Activated T-cell treated with anti-CD3 and anti-CD28 coated beads for 48 hours (primary cell): ENCODE measurements around the gene FBXO42.
"Not testable (repeated sequence)": the region's sequence is repeated elsewhere in the genome, so short reads cannot be mapped to it uniquely, and the experiment has no call there.

Source experiments
- DNase-seq: peaks from one replicate; pipeline ENCODE4 v3.0.0-alpha.2; 2020; ENCODE audit warnings: low read depth

Gene FBXO42

GRCh38 chr1:16218014-16218673, 134.1 kb downstream of the FBXO42 start:
- DNase-seq: no peak

DNA sequence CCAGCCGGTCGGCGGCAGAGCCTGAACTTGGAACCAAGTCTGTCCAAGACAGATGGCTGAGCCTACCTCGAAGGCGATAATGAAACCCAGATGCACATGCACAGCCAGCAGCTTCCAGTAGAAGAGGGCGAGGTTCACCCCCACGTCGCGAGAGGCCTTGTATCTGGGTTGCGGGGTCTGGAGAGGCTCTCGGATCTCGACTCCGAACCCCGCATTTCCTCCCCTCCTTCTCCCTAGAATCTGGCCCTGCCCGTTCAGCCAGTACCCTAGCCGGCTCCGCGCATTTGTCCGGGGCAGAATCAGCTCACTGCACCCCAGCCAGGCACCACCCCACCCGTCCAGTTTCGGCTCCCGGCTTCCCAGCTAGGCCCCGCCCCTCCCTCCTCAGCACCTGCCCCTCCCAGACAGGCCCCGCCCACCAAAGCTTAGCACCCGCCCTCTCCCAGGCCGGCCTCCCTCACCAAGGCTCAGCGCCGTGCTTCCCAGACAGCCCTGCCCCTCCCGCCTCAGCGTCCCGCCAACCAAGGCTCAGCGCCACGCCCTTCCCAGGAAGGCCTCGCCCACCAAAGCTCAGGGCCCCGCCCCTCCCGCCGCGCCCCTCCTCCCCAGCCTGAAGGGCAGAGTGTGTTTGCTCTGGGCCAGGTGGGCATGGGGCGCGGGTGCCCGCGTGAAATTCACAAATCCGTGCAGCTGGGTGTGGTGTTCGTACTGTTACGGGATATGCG, 135.1 kb downstream of the FBXO42 start:
- peak; percentile 92 for DNase-seq

- DNase-seq: peak; percentile 54
Measured at GRCh38 chr1:16215882-16216753, 136.2 kb downstream of the FBXO42 start.

GRCh38 chr1:16215240-16215639, 137.0 kb downstream of the FBXO42 start:
- not testable (repeated sequence) for DNase-seq

GRCh38 chr1:16213544-16213943, 138.7 kb downstream of the FBXO42 start:
- not testable (repeated sequence) for DNase-seq

GRCh38 chr1:16213013-16213412, 139.3 kb downstream of the FBXO42 start:
- no peak for DNase-seq

- DNase-seq: no peak
Measured at GRCh38 chr1:16212251-16212961, 139.9 kb downstream of the FBXO42 start, which contains the start of gene ARHGEF19. Gene ARHGEF19, minus strand, starts transcription at chr1:16212652. Its CDS starts 3,598 bp downstream, at chr1:16209054.

GRCh38 chr1:16211824-16212223, 140.5 kb downstream of the FBXO42 start:
- DNase-seq: no peak

- DNase-seq: no peak
Measured at GRCh38 chr1:16210581-16210980, 141.7 kb downstream of the FBXO42 start.

DNA sequence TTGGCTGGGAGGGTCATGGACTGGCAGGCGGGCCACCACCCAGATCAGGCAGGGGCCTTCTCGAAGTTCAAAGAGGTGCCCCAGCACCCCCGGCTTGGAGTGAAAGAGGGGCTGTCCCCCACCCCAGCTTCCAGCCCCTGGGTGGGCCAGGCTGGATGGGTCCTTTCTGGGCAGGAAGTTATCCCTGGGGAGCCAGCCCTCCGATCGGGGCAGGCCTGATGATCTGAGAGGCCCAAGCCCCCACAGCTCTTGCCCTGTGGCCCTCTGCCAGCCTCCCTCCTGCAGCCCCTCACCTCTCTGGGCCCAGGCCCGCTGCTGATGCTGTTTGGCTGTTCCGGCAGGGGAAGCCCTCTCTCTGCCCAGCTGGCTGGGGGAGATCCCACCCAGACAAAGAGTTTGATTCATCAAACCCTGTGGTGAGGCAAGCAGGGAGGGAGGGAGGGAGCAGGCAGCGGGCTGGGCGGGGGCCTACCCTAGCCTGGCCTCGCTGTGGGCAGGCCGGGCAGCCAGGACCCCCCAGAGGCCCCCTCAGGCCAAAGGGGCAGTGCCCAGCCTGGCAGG, 142.4 kb downstream of the FBXO42 start:
- DNase-seq: no peak

- no peak for DNase-seq
Measured at GRCh38 chr1:16209132-16209846, 143.0 kb downstream of the FBXO42 start.

GRCh38 chr1:16208270-16208987, 143.9 kb downstream of the FBXO42 start:
- no peak for DNase-seq

- DNase-seq: no peak
Measured at GRCh38 chr1:16207318-16208269, 144.7 kb downstream of the FBXO42 start.

- peak; percentile 92 for DNase-seq
Measured at GRCh38 chr1:16206547-16207317, 145.5 kb downstream of the FBXO42 start.

GRCh38 chr1:16205891-16206546, 146.3 kb downstream of the FBXO42 start:
- DNase-seq: no peak

GRCh38 chr1:16205334-16205671, 147.0 kb downstream of the FBXO42 start:
- no peak for DNase-seq

DNA sequence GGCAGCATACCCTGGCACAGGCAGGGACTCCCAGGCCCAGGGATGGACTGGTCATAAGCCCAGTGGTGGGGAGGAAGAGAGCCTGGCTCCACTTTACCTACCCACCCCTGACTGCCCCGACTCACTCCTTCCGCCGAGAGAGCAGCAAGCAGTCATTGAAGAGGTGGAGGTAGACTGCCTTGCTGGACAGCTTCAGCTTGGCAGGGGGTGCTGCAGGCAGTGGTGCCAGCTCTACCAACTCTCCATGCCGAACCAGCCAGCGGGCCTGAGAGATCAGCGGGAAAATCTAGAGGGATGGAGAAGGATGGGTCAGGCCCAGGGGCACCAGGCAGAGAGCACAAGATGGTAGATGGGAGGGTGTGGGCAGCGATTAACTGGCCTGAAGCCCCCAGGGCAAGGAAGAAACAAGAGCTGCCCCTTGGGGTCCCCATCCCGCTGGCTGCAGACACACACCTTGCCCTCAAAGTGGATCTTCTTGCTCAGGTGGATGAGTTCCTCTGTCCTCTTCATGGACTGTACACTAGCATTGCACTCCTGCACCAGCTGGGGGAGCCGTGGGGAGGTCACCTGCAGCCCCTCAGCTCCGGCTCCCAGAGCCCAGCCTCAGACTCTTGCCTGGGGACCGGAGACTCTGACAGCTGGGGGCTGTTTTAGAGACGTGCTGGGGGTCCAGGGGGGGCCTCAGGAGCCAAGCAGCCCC, 147.5 kb downstream of the FBXO42 start:
- DNase-seq: peak; percentile 34
